NCI-H1436 (cell line): ENCODE data around the gene CASP1.
"Not testable (repeated sequence)": the region's sequence is repeated elsewhere in the genome, so short reads cannot be mapped to it uniquely, and the experiment has no call there.

ENCODE experiments used
- DNase-seq: peaks from one replicate; lab custom pipeline; 2025; lab: John Stamatoyannopoulos, UW

CASP1 gene

DNA sequence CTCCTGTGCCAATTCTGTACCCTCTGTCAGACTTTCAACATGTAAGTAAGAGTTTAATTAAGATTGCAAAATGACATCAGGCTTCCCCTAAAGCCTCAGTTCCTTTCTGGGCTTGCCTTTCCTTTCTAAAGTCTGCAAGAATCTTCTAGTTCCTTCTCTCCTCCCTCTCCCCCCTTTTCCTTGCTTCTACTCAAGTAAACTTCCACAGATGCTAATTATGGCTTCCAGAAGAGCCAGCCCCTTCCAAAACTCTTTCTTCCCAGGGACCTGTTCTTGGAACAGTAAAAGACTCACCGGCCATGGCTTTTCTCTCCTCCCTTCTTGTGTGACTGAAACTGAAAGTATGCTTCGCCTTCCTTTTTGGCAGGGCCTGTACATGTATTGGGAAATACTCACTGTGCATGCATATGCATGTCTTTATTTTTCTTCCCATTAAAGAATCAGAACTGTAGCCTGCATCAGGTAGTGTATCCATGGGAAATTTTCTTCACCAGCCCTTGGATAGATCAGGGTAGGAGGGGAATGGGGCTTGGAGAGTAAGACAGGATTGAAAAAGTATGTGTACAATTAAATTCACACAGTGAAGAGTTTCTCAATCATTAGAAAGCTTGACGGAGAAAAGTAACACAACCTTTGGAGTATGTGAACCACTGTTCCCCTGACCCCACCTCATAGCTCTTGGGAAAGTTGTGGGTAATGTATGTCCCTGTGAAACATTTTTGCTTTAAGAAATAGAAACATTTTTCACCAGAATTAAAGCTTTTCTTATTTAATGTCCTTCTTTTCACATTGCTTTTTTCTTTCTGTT is at the start of gene CASP1:
CASP1 (minus strand) TSS at position 332 of the 808 bp plus-strand sequence; CDS start at position 301, 31 bp downstream.
- no peak for DNase-seq

GRCh38 chr11:105081412-105082150 is 46.6 kb upstream of the CASP1 start:
- DNase-seq = no peak

DNA sequence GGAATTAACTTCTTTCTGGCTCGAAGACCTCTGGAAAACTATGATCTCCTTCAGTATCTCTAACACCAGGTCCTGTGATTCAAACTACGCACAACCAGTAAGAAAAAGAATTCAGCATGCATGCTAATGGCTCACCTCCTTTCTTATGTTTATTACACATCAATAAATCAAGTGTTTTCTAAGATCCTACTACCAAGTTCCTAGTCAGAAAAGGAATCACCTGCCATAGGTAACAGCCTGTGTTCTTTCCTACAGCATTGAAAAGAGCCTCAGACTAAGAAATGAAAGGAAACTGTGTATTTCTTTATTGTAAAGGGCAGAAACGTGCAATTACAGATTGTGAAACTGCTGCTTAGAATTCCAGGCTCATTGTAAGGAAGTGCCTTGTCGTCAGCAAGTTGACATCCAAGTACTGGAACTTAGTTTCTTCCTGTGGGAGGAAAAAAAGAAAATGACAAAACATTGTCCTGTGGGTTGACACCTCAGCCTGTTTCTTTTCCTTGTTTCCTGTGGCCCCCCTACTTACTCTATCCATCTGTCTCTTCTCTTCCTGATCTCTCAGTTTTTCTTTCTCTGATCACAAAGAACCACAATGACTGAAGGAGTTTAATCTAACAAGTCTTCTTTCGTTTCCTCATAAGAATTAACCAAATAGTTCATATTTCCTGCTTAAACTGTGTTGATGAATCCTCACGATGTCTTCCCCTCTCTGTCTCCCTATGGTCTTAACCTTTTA is 45.4 kb upstream of the CASP1 start:
- DNase-seq = not testable (repeated sequence)

- DNase-seq = no peak
These were observed 43.3 kb upstream of the CASP1 start for GRCh38 chr11:105078283-105078682.

DNA sequence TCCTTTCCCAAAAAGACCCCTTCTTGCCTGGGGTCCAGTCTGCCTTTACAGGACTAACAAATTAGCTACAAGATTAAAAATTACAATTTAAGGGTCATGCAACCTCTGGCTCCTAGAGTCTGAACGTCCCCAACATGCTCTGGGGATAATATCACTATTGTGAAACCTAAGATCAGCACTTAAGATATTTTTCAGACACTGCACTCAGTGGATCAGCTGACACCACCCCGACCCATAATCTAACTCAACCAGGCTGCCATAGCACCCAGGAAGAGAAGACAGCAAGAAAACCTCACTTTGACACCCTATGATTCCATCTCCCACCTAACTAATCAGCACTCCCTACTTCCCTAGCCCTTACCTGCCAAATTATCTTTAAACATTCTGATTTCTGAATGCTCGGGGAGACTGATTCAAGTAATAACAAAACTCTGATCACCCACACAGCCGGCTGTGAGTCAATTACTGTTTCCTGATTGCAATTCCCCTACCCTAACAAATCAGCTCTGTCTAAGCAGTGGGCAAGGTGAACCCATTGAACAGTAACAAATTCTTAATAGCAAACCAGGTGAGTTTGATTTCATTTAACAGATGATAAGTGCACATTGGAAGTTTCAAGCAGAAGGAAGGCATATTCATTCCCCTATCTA is 42.3 kb upstream of the CASP1 start:
- DNase-seq = not testable (repeated sequence)

GRCh38 chr11:105074166-105074530 is 39.2 kb upstream of the CASP1 start:
- no peak for DNase-seq

GRCh38 chr11:105073456-105074165 is 38.7 kb upstream of the CASP1 start:
- no peak for DNase-seq

- DNase-seq = not testable (repeated sequence)
These were observed 37.1 kb upstream of the CASP1 start for GRCh38 chr11:105072080-105072479.

DNA sequence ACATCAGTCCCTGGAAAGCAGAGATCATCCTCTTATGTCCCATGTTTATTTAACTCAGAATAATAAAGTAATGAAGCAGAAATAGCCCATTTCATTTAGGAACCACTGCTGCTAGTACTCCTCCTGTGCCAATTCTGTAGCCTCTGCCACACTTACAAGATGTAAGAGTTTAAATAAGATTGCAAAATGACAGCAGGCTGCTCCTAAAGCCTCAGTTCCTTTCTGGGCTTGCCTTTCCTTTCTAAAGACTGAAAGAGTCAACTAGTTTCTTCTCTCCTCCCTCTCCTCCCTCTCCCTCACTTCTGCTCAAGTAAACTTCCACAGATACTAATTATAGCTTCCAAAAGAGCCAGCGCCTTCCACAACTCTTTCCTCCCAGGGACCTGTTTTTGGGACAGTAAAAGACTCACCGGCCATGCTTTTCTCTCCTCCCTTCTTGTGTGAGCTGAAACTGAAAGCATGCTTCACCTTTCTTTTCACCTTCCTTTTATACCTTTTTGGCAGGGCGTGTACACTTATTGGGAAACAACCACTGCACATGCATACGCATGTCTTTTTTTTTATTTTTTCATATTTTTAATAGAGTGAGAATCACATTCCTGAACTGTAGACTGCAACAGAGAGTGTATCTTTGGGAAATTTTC is 36.3 kb upstream of the CASP1 start:
- DNase-seq = no peak

- DNase-seq = no peak
These were observed 35.4 kb upstream of the CASP1 start for GRCh38 chr11:105070306-105070705.

DNA sequence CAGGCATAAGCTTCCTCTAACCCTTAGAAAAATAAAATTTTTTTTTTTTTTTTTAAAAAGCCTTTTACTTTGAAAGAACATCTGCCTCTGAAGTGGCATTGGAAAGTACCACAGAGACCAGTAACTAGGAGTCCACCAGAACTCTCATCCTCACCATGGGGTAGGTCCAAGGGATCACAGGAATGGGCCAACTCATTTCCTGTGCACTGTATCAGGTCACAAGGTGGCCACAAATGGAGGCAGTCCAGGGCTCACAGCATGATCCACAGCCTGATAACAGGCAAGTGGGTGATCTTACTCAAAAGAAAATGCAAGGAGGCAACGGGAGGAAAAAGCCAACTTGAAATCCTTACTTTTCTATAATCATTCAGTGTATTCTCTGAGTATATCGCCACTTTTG is 34.8 kb upstream of the CASP1 start:
- DNase-seq = not testable (repeated sequence)

- not testable (repeated sequence) for DNase-seq
These were observed 28.4 kb upstream of the CASP1 start for GRCh38 chr11:105063245-105063941.

DNA sequence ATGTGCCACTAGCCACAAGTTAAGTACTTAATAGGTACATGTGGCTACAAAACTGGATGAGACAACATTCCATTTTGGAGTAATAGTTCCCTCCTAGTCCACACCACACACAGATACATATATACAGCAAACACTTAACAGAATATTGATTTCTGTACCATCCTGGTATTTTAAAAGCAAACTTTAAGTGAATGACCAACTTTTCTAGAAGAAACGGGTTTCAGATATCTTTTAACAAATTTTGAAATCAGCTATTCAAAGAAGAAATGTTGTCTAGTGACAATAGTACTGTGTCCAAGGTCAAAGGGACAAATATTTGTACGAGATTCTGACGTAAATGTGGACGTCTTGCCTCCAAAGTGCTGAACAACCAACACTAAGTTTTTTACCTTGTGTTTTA is 22.5 kb upstream of the CASP1 start:
- no peak for DNase-seq

- no peak for DNase-seq
These were observed 21.5 kb upstream of the CASP1 start for GRCh38 chr11:105056446-105056845.

DNA sequence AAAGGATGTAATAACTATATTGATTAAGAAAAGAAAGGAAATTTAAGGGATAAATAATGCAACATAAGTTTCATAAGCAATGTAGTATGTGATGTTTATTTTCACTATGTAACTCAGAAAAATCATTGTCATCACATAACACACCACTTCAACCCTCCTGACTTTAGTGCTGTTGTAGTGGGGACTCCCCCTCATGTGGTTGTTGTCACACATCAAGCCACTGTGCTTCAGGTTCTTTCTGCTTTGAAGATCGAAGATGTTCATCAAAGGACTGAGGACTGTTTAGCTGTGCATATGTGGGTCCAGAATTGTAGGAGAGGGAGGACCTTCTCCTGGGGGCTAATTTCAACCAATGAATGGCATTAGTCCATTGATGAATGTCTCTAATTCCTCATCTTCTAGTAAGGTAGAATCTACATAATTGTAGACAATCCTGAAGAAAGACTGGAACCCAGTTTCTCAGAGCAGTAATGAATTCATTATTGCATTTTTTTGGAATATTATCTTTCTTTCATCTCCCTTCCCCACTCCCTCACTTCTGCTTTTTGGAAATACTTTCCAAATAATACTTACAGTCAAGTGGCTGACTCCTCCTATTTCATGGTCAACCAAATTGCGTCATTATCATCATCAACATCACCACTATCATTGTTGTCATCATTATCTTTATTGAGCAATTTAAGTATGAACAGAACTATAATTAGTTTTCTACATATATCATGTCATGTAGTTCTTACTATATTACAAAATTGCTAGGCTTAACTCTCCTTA is 20.0 kb upstream of the CASP1 start:
- no peak for DNase-seq

DNA sequence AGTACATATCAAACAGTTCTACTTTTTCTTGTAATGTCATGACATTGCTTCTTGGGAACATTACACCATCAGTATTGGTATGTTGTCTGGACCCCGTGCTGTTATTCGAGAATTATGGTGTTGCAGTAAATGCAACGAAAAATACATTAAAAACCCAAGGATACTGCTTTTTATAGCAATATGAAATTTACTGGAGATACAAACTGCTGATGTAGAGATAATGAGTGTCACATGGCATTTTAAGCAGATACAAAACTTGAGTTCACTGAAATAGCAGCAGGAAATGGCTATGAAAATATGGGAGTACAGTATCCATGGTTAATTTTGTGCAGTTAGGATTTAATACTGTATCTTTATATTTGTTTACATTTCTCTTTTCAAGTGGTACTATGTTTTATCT is 17.5 kb upstream of the CASP1 start:
- no peak for DNase-seq

GRCh38 chr11:105051559-105051958 is 16.6 kb upstream of the CASP1 start:
- DNase-seq = no peak

DNA sequence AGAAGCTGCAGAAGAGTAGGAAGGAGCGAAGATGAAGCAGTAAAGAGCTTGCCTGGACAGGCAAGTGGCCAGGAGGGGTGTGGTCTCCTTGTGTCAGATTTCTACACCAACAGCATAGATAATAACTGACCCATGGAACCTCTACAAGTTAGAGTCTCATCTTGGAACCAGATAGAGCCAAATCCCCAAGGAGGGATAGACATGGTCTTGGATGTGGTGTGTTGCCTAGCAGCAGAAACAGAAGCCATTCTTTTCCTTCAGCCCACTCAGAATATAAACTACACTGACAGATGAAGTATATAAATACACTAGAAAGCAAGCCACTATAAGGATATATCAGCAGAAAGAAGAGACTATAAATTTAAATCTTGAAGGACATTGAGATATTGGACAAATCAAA is 14.5 kb upstream of the CASP1 start:
- DNase-seq = no peak

DNA sequence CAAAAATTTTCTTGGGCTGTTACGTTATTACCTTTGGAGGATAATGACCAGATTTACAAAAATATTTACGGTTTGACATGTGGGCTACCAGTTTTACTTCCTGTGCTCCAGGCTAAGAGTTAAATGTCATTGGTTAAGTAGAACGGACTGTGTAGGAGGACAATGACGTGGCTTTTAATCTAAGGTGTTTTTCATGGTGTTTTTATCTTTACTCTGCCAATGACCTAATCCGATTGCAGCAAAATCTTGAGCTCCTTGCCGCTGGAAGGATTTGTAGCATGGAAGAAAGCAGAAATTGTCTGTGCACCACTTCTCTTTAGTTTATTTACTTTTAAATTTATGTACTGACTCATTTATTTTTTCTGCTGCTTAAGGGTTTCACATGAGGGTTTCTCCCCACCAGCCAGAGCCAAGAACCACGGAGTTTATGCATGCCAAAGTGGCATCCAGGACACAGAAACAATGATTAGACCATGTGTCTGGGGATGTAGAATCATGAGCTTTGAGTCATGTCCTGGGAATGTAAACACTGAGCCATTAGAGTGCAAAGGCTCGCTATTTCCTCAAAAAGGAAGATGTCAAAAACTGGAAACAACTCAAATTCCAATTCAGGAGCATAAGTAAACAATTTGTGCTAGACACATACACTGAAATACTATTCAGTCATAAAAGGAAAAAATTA is 12.1 kb upstream of the CASP1 start:
- no peak for DNase-seq
